LNCaP clone FGC (cell line): ENCODE results near the gene KNSTRN.

Experiments used
- DNase-seq: peaks from one replicate; pipeline ENCODE4 v3.0.0-alpha.2; 2011; ENCODE audit warnings: low read depth
- H3K4me3 ChIP-seq: 2 replicates; pipeline ENCODE4 v1.5.1; 2011; ENCODE audit warnings: mild to moderate bottlenecking, low read depth, low read length, control low read depth
- CTCF ChIP-seq: IDR thresholded peaks from 2 replicates; pipeline ENCODE4 v1.5.1; 2012; ENCODE audit warnings: mild to moderate bottlenecking; ENCODE audit not compliant: control insufficient read depth, insufficient read depth; ENCODE audit errors: extremely low read depth

KNSTRN gene

DNA sequence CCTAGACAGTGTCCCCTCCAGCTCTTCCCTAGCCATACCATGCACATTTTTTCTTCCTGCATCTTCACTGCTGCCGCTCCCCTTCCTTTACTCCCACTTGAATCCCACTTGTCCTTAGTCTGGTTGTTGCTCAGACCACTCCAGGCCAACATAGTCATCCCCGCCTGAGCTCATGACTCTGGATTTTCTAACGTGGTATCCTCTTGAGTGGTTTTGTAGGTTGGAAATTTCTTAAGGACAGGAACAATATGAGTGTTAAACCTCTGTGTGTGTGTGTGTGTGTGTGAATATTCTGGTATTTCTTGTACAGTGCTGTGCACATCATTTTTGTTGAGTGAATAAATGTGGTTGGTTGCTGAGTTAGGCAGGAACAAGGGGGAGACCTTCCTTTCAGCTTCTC is 61.3 kb downstream of the KNSTRN start:
- TF ChIP-seq CTCF, result no peak
- no peak overlapping the region for H3K4me3 ChIP-seq
- DNase-seq, result no peak
